ENCODE data around the gene CPLANE2.
A peak's percentile ranks its signal among the peaks of the same experiment; 100 is the strongest.
"Not testable (repeated sequence)": the region's sequence is repeated elsewhere in the genome, so short reads cannot be mapped to it uniquely, and the experiment has no call there.

The CPLANE2 gene

GRCh38 chr1:16210581-16210980 is 26.4 kb downstream of the CPLANE2 start:
- no peak for DNase-seq (ENCODE audit: extremely low read depth in 1 of 2, low read depth in 1 of 2)

GRCh38 chr1:16209847-16210407 is 27.1 kb downstream of the CPLANE2 start:
- DNase-seq (ENCODE audit: extremely low read depth in 1 of 2, low read depth in 1 of 2), result no peak

GRCh38 chr1:16209132-16209846 is 27.7 kb downstream of the CPLANE2 start:
- no peak for DNase-seq (ENCODE audit: extremely low read depth in 1 of 2, low read depth in 1 of 2)

DNA sequence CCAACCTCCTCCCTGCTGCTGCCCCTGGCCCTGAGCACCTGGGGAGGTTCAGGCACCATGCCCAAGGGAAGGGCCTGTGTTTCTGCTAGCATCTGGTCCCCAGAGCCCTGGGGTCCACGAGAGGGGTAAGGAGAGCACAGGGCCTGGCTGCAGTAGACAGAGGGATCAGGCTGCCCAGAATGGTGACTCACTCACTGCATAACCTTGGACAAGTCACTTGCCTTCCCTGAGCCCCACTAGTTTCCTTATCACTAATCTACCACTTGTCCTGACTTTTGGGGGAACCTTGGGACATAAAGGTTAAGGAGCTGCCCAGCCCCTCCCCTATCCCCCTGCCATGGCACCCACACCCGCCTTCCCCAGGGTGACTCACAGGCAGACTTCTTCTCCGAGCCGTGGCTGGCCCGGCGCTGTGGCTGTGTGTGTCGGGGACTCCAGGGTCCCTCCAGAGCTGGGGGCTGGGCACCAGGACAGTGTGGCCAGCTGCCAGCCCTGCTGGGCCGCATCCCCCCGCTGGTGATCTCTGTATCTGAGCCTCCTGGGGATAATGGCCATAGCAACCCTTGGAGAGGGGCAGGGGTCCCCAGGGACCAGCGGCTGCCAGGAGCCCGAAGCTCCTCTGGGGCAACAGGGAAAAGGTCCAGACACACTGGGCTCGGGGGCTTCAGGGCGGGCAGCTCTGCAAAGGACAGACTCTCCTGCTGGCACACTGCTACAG is 28.6 kb downstream of the CPLANE2 start:
- no peak for DNase-seq (ENCODE audit: extremely low read depth in 1 of 2, low read depth in 1 of 2)

DNA sequence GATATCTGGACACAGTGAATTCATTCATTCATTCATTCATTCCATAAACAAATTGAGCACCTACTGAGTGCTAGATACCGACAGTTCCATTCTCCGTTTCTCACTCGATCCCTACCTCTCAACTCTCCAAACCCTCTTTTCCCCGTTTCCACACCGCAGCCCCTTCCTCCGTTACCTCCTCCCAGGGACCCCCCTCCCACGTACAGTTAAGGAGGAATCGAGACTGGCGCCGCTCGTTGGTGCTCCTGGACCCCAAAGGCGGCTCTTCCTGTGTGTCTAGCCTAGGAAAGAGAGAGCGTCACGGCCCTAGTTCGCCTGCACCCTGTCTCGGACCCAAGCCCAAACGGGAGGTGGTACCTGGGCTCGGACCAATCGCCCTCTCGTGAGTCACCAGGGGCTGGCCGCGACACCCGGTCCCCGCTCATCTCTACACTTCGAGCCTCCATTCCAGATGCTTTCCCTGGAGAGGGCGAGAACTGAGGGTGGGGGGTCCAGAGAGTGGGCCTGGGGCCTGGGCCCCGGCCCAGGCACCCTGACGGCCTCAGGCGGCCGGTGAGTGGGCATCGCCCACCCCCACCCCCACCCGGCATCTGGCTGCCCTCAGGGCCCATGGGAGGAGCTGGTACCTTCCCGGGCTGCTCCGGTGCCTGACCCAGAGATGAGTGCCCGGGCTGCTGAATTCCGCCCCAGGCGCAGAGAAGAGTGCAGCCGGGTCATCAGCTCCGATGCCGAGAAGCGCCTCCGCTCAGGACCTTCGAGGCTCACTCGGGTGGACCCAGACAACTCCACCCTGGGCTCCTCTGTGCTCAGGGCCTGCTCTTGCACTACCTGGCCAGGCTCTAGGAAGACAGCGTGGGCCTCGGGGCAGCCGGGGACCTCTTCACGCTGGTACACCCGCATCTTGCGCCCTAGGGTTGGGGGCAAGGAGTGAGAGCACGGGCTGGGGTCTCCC is 29.4 kb downstream of the CPLANE2 start:
- no peak for DNase-seq (ENCODE audit: extremely low read depth in 1 of 2, low read depth in 1 of 2)

GRCh38 chr1:16206547-16207317 is 30.3 kb downstream of the CPLANE2 start:
- peak; percentile 84 to 94 for DNase-seq (ENCODE audit: extremely low read depth in 1 of 2, low read depth in 1 of 2)

DNA sequence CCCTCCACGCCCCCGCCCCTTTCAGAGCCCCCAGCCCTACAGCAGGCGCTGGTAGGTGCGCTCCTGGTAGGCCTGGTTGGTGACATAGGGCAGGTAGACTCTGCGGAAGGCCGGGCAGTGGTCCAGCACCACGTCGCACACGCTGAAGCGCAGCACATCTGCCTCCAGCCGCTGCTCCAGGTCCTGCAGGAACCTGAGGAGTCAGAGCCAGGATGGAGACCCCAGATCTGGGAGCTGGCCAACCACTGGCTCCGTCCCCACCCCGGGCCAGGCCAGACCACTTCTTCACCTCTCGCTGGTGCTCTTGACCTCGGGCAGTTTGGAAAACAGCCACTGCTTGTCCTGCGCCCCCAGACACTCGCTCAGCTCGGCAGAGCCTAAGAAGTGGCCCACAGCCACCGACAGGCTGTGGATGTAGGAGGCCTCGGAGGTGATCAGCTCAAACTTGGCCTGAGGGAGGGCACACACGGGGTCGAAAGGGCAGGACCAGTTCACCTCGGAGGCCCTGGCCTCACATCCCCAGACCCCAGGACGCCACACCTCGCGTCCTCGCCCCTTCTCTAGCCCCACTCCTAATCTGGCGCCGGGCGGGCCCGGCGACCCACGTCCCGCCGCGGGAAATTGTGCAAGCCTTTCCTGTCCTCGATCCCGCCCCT is 31.0 kb downstream of the CPLANE2 start:
- DNase-seq (ENCODE audit: extremely low read depth in 1 of 2, low read depth in 1 of 2), result no peak

GRCh38 chr1:16205334-16205671 is 31.7 kb downstream of the CPLANE2 start:
- DNase-seq (ENCODE audit: extremely low read depth in 1 of 2, low read depth in 1 of 2), result no peak

GRCh38 chr1:16204634-16205333 is 32.2 kb downstream of the CPLANE2 start:
- peak in 1 of 2 donors; percentile 23 for DNase-seq (ENCODE audit: extremely low read depth in 1 of 2, low read depth in 1 of 2)

DNA sequence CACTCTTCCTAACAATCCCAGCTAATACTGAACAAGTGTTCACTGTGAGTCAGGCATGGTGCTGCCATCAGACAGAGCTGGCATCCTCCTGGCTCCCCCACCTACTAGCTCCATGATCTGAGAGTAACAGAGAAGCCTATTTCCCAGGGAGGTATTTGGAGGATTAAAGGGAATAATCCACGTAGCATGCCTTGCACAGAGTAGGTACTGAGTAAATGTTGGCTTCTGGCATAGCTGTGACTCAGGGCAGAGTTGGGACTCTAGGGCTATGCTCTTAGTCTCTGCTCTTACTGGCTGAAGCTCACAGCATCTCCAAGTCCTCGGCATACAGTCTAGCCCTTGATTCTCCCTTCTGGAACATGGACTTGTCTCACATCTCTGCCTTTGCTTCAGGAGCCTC is 32.8 kb downstream of the CPLANE2 start:
- no peak for DNase-seq (ENCODE audit: extremely low read depth in 1 of 2, low read depth in 1 of 2)

- no peak for DNase-seq (ENCODE audit: extremely low read depth in 1 of 2, low read depth in 1 of 2)
Measured at GRCh38 chr1:16203550-16203949, 33.4 kb downstream of the CPLANE2 start.

DNA sequence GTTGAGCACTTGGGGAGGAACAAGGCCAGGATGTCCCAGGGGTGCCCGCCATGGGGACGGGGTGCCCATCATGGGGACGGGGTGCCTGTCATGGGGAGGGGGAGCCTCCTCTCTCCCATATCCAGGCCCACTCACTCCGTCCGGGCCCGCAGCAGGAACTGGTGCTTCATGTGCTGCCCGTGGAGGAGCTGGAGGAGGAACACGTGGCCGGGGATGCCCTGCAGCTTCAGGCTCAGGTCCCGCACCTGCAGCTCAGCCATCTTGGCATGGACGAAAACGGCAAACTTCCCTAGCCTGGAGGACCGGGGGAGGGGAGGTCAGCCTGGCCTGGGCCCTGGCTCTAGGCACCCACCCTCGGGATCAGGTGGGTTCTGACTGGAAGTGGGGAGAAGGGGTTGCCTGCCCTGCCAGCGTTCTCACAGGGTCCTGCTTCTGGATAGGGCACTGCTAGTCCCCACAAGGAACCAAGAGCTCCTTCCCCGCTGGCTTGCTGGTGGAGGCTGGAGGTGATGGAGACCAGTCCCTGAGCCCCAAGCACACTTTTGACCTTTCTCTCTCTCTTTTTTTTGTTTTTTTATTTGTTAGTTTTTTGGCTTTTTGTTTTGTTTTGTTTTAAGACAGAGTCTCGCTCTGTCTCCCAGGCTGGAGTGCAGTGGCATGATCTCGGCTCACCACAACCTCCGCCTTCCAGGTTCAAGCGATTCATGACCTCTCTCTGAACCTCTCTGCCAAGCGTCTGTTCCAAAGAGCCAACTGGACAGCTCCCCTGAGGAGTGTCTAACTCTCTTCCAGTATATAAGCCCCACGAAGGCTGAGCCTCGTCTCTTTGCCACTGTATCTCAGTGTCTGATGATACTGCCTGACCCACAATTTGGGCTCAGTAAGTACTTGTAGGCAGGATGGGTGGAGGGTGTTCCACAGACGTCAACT is 34.4 kb downstream of the CPLANE2 start:
- no peak for DNase-seq (ENCODE audit: extremely low read depth in 1 of 2, low read depth in 1 of 2)

DNA sequence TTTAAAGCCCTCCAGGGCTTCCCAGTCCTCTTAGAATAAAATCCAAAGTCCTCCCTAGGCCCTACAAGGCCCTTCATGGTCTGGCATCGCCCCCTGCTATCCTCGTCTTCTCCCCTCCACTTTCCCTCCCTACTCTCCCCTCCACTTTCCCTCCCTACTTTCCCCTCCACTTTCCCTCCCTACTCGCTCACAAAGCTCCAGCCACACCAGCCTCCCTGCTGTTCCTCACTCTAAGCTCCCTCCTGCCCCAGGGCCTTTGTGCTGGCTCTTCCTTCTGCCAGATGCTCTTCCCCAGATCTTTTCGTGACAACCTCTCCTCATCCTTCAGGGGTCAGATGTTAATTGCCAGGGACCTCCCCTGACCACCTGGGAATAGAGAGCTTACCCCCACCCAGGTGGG is 37.3 kb downstream of the CPLANE2 start:
- DNase-seq (ENCODE audit: extremely low read depth in 1 of 2, low read depth in 1 of 2), result no peak

DNA sequence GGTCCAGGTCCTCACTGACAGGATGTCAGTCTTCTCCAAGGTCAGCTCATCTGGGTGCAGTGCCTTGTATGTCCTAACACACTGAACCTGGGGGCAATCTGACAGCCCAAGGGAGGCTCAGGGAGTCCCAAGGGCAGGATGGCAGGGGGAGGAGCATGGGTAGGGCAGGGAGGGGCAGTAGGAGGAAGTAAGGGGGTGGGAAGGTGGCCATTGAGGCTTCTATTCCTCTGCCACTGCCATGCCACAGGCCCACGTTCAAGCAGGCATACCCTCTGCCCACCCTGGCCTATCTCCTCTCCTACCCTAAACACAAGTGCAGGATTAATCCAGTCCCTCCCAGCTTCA is 37.9 kb downstream of the CPLANE2 start:
- DNase-seq (ENCODE audit: extremely low read depth in 1 of 2, low read depth in 1 of 2), result no peak

GRCh38 chr1:16198444-16199156 is 38.4 kb downstream of the CPLANE2 start:
- DNase-seq (ENCODE audit: extremely low read depth in 1 of 2, low read depth in 1 of 2), result no peak

GRCh38 chr1:16196874-16197273 is 40.1 kb downstream of the CPLANE2 start:
- no peak for DNase-seq (ENCODE audit: extremely low read depth in 1 of 2, low read depth in 1 of 2)

GRCh38 chr1:16196139-16196538 is 40.8 kb downstream of the CPLANE2 start:
- not testable (repeated sequence) for DNase-seq (ENCODE audit: extremely low read depth in 1 of 2, low read depth in 1 of 2)

- DNase-seq (ENCODE audit: extremely low read depth in 1 of 2, low read depth in 1 of 2), result no peak
Measured at GRCh38 chr1:16195518-16195905, 41.5 kb downstream of the CPLANE2 start.
